VCaP (cell line): ENCODE results near the gene LAMB4.

Source experiments
- H3K27ac ChIP-seq: fragments of 450-650 bp; 2 replicates; pipeline ENCODE4 v1.5.1; 2017
- CTCF ChIP-seq: fragments of 450-650 bp; conservative IDR thresholded peaks from 2 replicates; pipeline ENCODE4 v1.5.1; 2017; ENCODE audit warnings: mild to moderate bottlenecking, moderate library complexity

Gene LAMB4

GRCh38 chr7:108079276-108079647 is 50.9 kb downstream of the LAMB4 start:
- no peak overlapping the region for H3K27ac ChIP-seq
- TF ChIP-seq CTCF: no peak

- TF ChIP-seq CTCF: no peak
- no peak overlapping the region for H3K27ac ChIP-seq
Observed at GRCh38 chr7:108078691-108079090, 51.5 kb downstream of the LAMB4 start.

GRCh38 chr7:108078211-108078673 is 51.9 kb downstream of the LAMB4 start:
- TF ChIP-seq CTCF: no peak
- H3K27ac ChIP-seq: no peak overlapping the region

- no peak overlapping the region for H3K27ac ChIP-seq
- TF ChIP-seq CTCF: no peak
Observed at GRCh38 chr7:108077709-108078108, 52.5 kb downstream of the LAMB4 start.

- H3K27ac ChIP-seq: no peak overlapping the region
- TF ChIP-seq CTCF: no peak
Observed at GRCh38 chr7:108076156-108076555, 54.0 kb downstream of the LAMB4 start.

- H3K27ac ChIP-seq: no peak overlapping the region
- no peak for TF ChIP-seq CTCF
Observed at GRCh38 chr7:108073305-108074070, 56.7 kb downstream of the LAMB4 start.

DNA sequence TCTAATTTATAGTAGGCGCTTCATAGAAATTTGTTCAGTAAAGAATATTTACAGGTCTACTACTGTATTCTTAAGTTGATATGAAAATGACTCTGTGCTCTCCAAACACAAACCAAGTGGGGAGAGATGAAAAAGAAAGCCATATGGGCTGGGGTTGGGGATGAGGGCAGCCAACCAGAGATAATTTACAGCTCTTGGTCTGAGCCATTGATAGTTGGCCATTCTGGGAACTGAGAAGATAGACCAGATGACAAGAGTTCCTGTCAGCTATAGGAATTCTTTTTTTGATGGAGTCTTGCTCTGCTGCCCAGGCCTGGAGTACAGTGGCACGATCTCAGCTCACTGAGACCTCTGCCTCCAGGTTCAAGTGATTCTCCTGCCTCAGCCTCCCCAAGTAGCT is 57.4 kb downstream of the LAMB4 start:
- no peak for TF ChIP-seq CTCF
- no peak overlapping the region for H3K27ac ChIP-seq
